ENCODE data around the gene C19orf67.

The C19orf67 gene

DNA sequence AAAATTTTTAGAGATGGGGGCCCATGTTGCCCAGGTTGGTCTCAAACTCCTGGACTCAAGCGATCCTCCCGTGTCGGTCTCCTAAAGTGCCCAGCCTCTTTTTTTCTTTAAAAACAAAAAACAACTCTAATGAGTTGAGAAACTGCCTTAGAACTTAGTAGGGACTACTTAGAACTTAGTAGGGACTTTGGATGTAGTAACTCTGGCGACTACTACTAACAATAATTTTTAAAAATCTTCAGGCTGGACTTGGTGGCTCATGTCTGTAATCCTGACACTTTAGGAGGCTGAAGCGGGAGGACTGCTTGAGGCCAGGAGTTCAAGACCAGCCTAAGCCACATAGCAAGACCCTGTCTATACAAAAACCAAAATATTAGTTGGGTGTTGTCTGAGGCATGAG lies 515 bp upstream of the C19orf67 start:
- TF ChIP-seq, protein P1, sequence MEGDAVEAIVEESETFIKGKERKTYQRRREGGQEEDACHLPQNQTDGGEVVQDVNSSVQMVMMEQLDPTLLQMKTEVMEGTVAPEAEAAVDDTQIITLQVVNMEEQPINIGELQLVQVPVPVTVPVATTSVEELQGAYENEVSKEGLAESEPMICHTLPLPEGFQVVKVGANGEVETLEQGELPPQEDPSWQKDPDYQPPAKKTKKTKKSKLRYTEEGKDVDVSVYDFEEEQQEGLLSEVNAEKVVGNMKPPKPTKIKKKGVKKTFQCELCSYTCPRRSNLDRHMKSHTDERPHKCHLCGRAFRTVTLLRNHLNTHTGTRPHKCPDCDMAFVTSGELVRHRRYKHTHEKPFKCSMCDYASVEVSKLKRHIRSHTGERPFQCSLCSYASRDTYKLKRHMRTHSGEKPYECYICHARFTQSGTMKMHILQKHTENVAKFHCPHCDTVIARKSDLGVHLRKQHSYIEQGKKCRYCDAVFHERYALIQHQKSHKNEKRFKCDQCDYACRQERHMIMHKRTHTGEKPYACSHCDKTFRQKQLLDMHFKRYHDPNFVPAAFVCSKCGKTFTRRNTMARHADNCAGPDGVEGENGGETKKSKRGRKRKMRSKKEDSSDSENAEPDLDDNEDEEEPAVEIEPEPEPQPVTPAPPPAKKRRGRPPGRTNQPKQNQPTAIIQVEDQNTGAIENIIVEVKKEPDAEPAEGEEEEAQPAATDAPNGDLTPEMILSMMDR (IDR thresholded peaks at IDR 0.05; ENCODE audit: low read depth, low read length), result no peak

DNA sequence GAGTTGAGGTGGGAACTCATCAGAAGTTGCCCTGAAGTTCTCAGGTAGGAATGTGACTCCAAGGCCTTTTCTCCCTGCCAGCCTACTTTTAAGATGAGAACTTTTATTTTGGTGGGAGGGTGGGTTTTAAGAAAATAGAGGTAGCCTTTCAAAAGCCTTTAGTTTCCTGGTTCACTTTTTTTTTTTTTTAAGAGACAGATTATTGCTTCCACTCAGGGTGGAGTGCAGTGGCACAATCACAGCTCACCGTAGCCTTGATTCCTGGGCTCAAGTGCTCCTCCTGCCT lies 3.0 kb downstream of the C19orf67 start:
- Histone ChIP-seq H3K27me3 (ENCODE audit: insufficient read depth, low read depth, severe bottlenecking) (no peaks in the 10 kb centered on the region), H3K9me3 (ENCODE audit: severe bottlenecking) (no peaks in the 10 kb centered on the region), H3K36me3 (peaks cover 16% of the 10 kb centered on the region), H3K27ac (no peak overlapping the region), H3K4me3 (ENCODE audit: low read depth, low read length) (no peak overlapping the region)
- TF ChIP-seq, protein P1 (IDR thresholded peaks at IDR 0.05; ENCODE audit: low read depth, low read length), result no peak
- DNase-seq, result no peak

More for the DNA sequence above, 515 bp upstream of the C19orf67 start:
- Histone ChIP-seq H3K27me3 (ENCODE audit: insufficient read depth, low read depth, severe bottlenecking) (no peaks in the 10 kb centered on the region), H3K4me3 (ENCODE audit: low read depth, low read length) (no peak overlapping the region), H3K36me3 (peaks cover 31% of the 10 kb centered on the region), H3K9me3 (ENCODE audit: severe bottlenecking) (no peaks in the 10 kb centered on the region), H3K27ac (no peak overlapping the region)
- DNase-seq, result no peak

DNA sequence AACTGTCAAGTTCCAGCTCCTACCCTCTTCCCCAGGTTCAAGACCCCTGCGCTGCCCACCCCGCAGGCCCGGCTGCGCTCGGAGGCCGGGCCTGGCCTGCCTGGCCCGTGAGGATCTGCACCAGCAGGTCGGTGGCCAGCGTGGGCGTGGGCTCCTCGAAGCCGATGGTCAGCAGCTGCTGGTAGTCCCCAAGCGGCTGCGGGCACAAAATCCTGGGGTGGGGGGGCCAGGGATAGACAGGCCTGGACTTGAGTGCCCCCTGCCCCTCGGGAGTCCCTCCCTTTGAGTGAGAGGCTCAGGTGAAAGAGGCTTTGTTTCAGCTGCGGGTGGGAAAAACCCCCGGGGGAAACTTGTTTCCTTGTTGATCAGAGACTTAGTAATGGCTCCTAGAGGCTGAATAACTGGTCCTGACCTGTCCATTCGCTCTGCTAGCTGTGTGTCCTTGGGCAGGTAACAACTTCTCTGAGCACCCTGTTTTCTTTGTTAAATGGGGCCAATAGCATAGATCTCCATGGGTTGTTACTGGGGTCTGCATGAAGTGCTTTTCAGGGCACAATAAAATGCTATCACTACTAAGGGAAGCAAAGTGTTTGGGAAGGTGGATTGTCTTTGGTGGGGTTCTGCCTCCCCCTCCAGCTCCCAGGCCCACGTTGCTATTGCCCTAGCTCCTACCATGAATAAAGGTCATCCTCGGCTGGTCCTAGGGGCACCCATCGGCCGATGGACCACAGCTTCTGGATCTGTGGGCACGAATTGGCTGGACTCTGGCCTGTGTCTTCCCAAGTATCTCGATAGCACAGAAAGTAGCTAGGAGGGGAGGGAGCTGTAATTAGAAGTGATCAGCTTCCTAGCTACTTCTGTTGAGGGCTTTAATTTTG lies 3.5 kb downstream of the C19orf67 start:
- peak; percentile 61 for DNase-seq
- H3K27ac ChIP-seq, result peak overlapping the region; percentile 54
- peak overlapping the region; percentile 66 for H3K4me3 ChIP-seq (ENCODE audit: low read depth, low read length)
- TF ChIP-seq, protein P1 (IDR thresholded peaks at IDR 0.05; ENCODE audit: low read depth, low read length), result no peak
- H3K36me3 ChIP-seq, result peaks cover 10% of the 10 kb centered on the region
- H3K9me3 ChIP-seq (ENCODE audit: severe bottlenecking), result no peaks in the 10 kb centered on the region
- H3K27me3 ChIP-seq (ENCODE audit: insufficient read depth, low read depth, severe bottlenecking), result no peaks in the 10 kb centered on the region

DNA sequence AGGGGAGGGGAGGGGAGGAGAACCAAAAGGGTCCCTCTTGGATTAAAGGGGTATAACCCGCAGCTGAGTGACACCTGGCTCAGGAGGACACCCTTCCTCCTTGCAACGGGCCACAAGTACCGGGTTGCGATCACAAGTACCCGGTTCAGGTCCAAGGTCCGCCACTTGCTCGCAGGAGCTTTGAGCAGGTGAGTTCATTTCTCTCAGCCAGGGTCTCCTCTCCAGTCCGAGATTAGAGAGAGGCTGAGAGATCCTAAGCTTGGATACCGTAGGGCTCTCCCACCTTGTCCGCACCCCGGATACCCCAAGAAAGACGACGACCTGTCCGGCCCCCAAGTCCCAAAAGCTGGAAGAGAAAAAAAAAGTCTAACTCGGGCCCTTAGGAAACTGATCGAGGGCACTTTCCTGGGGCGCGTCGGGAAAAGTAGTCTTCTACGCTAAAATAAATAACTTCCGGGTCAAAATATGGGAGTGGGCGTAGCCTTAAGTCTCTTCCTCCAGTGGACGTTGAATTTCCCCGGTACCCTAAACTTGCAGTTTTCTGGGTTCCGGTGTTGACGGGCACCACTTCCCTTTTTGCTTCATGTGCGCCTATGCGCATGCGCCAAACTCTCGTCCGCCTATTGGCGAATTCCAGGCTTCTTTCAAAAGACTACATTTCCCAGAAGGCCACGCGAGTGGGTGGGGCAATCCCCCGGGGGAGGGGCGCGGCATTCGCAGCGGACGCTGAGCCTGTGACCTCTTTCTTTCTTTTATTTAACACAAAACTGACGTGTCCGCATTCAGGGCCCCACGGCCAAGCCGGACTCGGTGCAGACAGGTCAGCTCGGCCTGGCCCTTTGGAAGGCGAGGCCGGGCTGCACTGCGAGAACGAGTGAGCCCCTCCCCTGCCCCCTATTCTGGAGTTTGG lies 4.4 kb downstream of the C19orf67 start:
- H3K36me3 ChIP-seq, result peaks cover 1% of the 10 kb centered on the region
- peak overlapping the region; percentile 66 for H3K4me3 ChIP-seq (ENCODE audit: low read depth, low read length)
- TF ChIP-seq, protein P1 (IDR thresholded peaks at IDR 0.05; ENCODE audit: low read depth, low read length), result no peak
- H3K27ac ChIP-seq, result peak overlapping the region; percentile 54
- DNase-seq, result peak; percentile 98
- no peaks in the 10 kb centered on the region for H3K9me3 ChIP-seq (ENCODE audit: severe bottlenecking)
- H3K27me3 ChIP-seq (ENCODE audit: insufficient read depth, low read depth, severe bottlenecking), result no peaks in the 10 kb centered on the region

DNA sequence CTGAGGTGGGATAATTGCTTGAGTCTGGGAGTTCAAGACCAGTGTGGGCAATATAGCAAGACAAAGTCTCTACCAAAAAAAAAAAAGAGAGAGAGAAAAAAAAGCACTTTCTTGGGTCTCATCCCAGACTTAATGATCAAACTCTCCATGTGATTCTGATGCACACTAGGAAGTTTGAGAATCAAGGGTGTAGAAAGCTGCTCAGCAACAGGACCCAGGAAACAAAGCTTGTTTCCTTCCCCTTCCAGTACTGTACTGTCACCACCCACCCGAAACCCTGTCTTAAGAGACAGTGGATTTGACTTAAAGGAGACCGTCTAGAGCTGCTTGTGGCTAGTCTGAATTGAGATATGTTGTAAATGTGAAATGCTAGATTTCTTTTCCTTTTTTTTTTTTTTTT lies 7.2 kb downstream of the C19orf67 start:
- Histone ChIP-seq H3K27me3 (ENCODE audit: insufficient read depth, low read depth, severe bottlenecking) (no peaks in the 10 kb centered on the region), H3K36me3 (no peaks in the 10 kb centered on the region), H3K9me3 (ENCODE audit: severe bottlenecking) (no peaks in the 10 kb centered on the region), H3K27ac (no peak overlapping the region), H3K4me3 (ENCODE audit: low read depth, low read length) (no peak overlapping the region)
- TF ChIP-seq, protein P1 (IDR thresholded peaks at IDR 0.05; ENCODE audit: low read depth, low read length), result no peak
- no peak for DNase-seq
